Thoracic aorta (tissue), 2 donors: ENCODE measurements around the gene LRRC1. TPM values are rescaled to one million over a fixed set of nuclear protein-coding genes. Genes with fewer than 3 reads are reported as not detected.

Source experiments
- ATAC-seq: fragments of 150-250 bp; one replicate; pipeline ENCODE4 v1.8.0; 2017; ENCODE audit warnings: low read depth; ENCODE audit not compliant: insufficient number of reproducible peaks, low FRiP score
- DNase-seq: peaks from one replicate; pipeline ENCODE4 v3.0.0-alpha.2; 2020; ENCODE audit warnings: low spot score
- H3K27ac ChIP-seq, 2 donors: fragments of 200-600 bp; sonication (generic); 1 replicate in 1 of 2; 2 replicates in 1 of 2; pipeline ENCODE4 v1.5.1; 2016; ENCODE audit warnings: mild to moderate bottlenecking in 2 of 2, moderate library complexity in 2 of 2
- H3K27me3 ChIP-seq: fragments of 200-600 bp; sonication (generic); replicated peaks from 2 replicates; pipeline ENCODE4 v1.6.0; 2016; ENCODE audit warnings: mild to moderate bottlenecking; ENCODE audit not compliant: insufficient read depth
- H3K36me3 ChIP-seq: fragments of 200-600 bp; sonication (generic); one replicate; pipeline ENCODE4 v1.5.1; 2016
- H3K4me1 ChIP-seq, 2 donors: fragments of 200-600 bp; sonication (generic); 1 replicate in 1 of 2; 2 replicates in 1 of 2; pipeline versions ENCODE4 v1.5.1 to v1.6.0; 2016; ENCODE audit warnings: low read depth in 2 of 2, mild to moderate bottlenecking in 1 of 2; ENCODE audit not compliant: control insufficient read depth in 1 of 2
- H3K4me3 ChIP-seq: fragments of 200-600 bp; sonication (generic); 2 replicates; pipeline ENCODE4 v1.5.1; 2016; ENCODE audit warnings: mild to moderate bottlenecking
- H3K9me3 ChIP-seq: fragments of 200-600 bp; sonication (generic); 2 replicates; pipeline ENCODE4 v1.5.1; 2016
- total RNA-seq, 2 donors: library from RNA; depleted of rRNA; stranded (reverse); fragments of >200 nt; gene quantifications; one replicate each; pipeline versions ENCODE4 v1.1.0 to v1.2.3, GENCODE V29; 2016
- TF ChIP-seq, protein P1 (sequence below): fragments of 200-600 bp; sonication (generic); IDR thresholded peaks from one replicate; pipeline ENCODE4 v1.5.1; 2019; ENCODE audit warnings: antibody characterized with exemption

LRRC1 gene
- total RNA-seq, 2 donors from 2014 or later: 18.5 to 22.8 TPM

DNA sequence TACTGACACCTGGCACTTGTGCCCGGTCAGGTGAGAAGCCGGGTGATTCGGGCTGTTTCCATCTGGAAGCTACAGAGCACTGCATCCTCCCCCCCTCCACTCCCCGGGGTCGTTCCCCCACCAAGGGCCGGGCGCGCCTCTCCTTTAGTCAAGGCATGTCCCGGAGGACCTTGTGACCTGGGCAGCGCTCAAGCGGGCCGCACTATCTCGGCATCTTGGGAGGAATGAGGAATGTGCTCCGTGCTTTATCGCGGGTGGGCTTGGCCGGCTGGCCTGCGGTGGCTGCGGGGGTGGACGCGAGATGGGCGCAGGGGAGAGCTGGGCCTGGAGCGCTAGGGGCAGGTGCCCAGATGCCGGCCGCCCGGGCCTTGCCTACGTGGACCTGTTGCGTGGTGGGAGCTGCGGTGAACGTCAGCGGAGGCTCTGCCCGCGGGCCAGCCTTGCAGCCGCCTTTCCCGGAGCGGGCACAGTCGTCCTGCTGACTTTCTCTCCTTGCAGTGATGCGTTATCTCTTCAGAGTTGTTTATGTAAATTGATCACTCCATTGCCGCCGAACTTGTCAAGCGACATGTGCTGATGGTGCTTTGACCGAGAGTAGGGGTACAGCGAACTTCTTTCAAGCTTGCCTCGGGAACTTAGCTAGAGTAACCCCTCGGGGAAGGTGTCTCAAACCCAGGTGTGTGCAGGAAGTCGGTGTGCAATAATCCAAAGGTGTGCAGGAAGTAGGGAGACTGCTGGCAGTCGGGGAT is 1.1 kb downstream of the LRRC1 start:
- TF ChIP-seq, protein P1, sequence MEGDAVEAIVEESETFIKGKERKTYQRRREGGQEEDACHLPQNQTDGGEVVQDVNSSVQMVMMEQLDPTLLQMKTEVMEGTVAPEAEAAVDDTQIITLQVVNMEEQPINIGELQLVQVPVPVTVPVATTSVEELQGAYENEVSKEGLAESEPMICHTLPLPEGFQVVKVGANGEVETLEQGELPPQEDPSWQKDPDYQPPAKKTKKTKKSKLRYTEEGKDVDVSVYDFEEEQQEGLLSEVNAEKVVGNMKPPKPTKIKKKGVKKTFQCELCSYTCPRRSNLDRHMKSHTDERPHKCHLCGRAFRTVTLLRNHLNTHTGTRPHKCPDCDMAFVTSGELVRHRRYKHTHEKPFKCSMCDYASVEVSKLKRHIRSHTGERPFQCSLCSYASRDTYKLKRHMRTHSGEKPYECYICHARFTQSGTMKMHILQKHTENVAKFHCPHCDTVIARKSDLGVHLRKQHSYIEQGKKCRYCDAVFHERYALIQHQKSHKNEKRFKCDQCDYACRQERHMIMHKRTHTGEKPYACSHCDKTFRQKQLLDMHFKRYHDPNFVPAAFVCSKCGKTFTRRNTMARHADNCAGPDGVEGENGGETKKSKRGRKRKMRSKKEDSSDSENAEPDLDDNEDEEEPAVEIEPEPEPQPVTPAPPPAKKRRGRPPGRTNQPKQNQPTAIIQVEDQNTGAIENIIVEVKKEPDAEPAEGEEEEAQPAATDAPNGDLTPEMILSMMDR: no peak
- Histone ChIP-seq H3K4me3 (peak overlapping the region; percentile 90), H3K27me3 (no peaks in the 10 kb centered on the region), H3K36me3 (no peaks in the 10 kb centered on the region), H3K9me3 (no peaks in the 10 kb centered on the region), H3K4me1 (peaks cover 0 to 28% of the 10 kb centered on the region in 2 donors), H3K27ac (peak overlapping the region; percentile 68 to 80)
- DNase-seq: no peak
- ATAC-seq: no peak

- DNase-seq: no peak
- ATAC-seq: no peak
- no peaks in the 10 kb centered on the region for H3K36me3 ChIP-seq
- H3K27me3 ChIP-seq: no peaks in the 10 kb centered on the region
- H3K4me3 ChIP-seq: peak overlapping the region; percentile 90
- H3K4me1 ChIP-seq: peaks cover 0 to 31% of the 10 kb centered on the region in 2 donors
- TF ChIP-seq, protein P1: no peak
- H3K27ac ChIP-seq: peak overlapping the region; percentile 68 to 80
- H3K9me3 ChIP-seq: no peaks in the 10 kb centered on the region
Measured at GRCh38 chr6:53796451-53796780, 1.6 kb downstream of the LRRC1 start.

DNA sequence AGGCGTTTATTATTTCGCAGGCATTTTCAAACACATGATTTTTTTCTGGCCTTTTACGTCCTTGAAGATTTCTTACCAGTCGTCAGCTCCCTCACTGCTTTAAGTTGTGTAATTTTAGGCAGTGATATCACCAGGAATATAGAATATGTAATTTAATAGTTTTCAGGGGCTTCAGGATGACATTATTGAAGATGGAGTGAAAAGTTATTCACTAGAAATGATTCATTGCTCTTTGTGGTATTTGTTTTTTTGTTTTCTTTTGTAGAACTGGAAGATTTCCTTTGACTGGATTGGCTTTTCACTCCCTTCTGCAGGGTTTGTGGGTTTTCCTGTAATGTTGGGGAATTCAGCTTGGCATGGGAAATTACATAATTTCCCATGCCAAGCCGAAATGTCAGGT is 2.0 kb downstream of the LRRC1 start:
- peak overlapping the region; percentile 68 to 80 for H3K27ac ChIP-seq

DNA sequence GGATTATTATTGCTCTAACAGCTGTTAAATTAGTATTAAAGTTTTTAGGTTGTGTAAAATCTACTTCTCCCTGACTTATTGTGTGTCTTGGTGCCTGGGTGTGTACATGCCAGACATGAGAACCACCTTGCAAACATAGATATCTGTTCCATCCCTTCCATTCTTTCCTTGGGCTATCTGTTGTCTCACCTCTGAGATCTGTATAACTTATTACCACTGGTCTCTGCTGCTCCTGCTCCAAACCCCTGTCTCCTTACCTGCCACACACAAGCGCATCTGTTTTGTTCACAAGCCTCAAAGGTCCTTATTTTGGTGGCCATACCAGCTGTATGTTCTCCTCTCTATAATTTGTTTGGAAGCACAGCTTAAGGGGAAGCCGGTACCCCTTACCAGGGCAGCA is 2.5 kb downstream of the LRRC1 start:
- Histone ChIP-seq H3K27me3 (no peaks in the 10 kb centered on the region), H3K9me3 (no peaks in the 10 kb centered on the region), H3K4me1 (peaks cover 6 to 40% of the 10 kb centered on the region in 2 donors), H3K4me3 (peak overlapping the region; percentile 90), H3K27ac (peak overlapping the region in 1 of 2 donors; percentile 68), H3K36me3 (no peaks in the 10 kb centered on the region)
- DNase-seq: no peak
- TF ChIP-seq, protein P1: no peak
- no peak for ATAC-seq

More for the DNA sequence above, 2.0 kb downstream of the LRRC1 start:
- TF ChIP-seq, protein P1: no peak
- Histone ChIP-seq H3K9me3 (no peaks in the 10 kb centered on the region), H3K36me3 (no peaks in the 10 kb centered on the region), H3K27me3 (no peaks in the 10 kb centered on the region), H3K4me3 (peak overlapping the region; percentile 90), H3K4me1 (peaks cover under 1 to 35% of the 10 kb centered on the region in 2 donors)
- DNase-seq (no peak), ATAC-seq (no peak)

DNA sequence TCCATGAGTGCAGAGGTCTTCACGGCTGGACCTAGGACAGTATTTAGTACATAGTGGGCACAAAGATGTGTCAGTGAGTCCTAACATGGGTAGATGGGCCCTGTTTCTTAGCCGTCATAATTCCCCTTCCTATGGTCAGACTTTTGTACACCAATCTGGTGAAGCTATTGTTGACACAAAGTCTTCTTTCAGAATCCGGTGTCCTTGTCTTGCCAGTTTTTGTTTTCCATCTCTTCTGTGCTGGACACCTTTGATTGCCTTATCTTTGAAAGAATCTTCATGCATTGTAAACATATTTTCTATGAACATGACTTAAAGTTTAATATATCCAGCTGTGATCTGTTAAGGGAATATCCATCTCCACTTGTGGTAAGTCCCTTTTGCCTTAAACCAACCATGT is 4.5 kb downstream of the LRRC1 start:
- no peaks in the 10 kb centered on the region for H3K9me3 ChIP-seq
- ATAC-seq (no peak), DNase-seq (no peak)
- TF ChIP-seq, protein P1: no peak
- H3K27ac ChIP-seq: peak overlapping the region in 1 of 2 donors; percentile 28
- H3K4me1 ChIP-seq: peaks cover 17 to 51% of the 10 kb centered on the region in 2 donors
- no peaks in the 10 kb centered on the region for H3K27me3 ChIP-seq
- H3K4me3 ChIP-seq: no peak overlapping the region
- no peaks in the 10 kb centered on the region for H3K36me3 ChIP-seq
